NCI-H2196 treated with DMSO at 0.1 percent for 48 hours (cell line): ENCODE results near the gene ATF7.
"Not testable (repeated sequence)": the region's sequence is repeated elsewhere in the genome, so short reads cannot be mapped to it uniquely, and the experiment has no call there.

Experiments used
- DNase-seq: peaks from one replicate; lab custom pipeline; 2025; ENCODE audit not compliant: unreplicated experiment; lab: John Stamatoyannopoulos, UW

ATF7 gene

DNA sequence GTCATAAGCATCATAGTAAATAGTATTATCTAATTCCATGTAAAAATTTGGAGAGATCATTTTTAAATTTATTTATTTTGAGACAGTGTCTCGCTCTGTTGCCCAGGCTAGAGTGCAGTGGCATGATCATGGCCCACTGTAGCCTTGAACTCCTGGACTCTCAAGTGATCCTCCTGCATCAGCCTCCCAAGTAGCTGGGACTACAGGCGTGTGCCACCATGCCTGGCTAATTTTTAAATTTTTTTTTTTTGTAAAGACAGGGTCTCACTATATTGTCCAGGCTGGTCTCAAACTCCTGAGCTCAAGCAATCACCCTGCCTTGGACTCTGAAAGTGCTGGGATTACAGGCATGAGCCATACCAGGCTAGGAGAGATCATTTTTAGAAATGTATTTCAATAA is 27.2 kb downstream of the ATF7 start:
- DNase-seq = not testable (repeated sequence)

GRCh38 chr12:53596920-53597363 is 29.2 kb downstream of the ATF7 start:
- no peak for DNase-seq

DNA sequence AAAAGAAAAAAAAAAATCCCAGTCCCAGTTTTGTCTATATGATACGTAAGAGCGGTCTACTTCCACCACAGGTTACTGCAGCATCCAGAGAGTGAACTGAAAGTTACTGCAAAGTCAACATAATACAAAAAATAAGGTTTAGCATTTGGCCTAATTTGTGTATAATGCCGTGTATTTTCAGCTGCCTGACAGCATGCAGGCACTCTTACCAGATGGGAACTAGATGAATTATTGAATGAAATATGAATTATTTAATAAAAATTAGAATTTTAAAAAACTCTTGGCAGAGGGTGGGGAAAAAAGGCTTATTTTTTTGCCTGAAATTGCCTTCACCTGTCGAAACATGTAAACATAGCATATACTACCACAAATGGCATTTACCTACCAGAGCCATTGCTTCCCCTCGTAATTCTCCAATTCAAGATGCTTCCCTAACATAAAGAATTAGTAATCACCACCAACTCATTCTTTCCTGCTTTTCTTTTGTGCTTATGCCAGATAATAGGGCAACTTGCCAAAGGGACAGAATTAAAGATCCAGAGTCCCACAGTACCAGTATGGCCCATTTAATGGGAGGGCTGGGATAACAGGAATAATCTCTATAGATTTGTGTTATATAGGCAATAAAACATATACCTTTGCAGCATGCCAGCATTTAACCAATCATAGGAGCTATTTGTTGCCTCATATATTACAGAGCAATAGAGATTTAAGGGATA is 31.1 kb downstream of the ATF7 start:
- DNase-seq = no peak

- no peak for DNase-seq
Measured at GRCh38 chr12:53593707-53594106, 32.5 kb downstream of the ATF7 start.

DNA sequence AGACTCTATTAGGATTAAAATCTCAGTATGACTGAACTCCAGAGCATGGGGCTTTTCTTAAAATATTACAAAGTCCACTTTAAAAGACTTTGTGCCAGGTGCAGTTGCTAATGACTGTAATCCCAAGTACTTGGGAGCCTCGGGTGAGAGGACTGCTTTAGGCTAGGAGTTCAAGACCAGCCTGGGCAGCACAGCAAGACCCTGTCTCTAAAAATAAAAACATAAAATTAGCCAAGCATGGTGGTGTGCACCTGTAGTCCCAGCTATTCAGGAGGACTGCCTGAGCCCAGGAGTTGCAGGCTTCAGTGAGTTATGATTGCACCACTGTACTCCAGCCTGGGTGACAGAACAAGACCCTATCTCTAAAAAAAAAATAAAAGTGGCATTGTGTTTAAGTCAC is 33.2 kb downstream of the ATF7 start:
- DNase-seq = no peak

DNA sequence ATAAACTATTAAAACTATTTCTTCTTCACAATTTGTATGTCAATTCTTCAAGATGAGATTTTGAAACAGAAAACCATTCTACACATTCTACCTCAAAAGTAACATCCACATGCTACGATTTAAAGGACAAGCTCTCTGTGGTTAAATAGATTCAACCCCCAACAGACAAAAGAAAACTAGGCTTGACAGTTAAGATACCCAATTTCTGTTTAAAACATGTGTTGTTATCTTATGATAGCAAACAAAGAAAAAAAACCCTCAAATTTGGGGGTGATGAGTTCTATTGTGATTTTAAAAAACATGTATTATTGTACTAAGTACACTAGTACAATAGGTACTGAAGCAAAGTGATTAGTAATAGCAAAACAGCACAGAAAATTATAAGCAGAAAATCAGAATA is 33.8 kb downstream of the ATF7 start:
- no peak for DNase-seq

DNA sequence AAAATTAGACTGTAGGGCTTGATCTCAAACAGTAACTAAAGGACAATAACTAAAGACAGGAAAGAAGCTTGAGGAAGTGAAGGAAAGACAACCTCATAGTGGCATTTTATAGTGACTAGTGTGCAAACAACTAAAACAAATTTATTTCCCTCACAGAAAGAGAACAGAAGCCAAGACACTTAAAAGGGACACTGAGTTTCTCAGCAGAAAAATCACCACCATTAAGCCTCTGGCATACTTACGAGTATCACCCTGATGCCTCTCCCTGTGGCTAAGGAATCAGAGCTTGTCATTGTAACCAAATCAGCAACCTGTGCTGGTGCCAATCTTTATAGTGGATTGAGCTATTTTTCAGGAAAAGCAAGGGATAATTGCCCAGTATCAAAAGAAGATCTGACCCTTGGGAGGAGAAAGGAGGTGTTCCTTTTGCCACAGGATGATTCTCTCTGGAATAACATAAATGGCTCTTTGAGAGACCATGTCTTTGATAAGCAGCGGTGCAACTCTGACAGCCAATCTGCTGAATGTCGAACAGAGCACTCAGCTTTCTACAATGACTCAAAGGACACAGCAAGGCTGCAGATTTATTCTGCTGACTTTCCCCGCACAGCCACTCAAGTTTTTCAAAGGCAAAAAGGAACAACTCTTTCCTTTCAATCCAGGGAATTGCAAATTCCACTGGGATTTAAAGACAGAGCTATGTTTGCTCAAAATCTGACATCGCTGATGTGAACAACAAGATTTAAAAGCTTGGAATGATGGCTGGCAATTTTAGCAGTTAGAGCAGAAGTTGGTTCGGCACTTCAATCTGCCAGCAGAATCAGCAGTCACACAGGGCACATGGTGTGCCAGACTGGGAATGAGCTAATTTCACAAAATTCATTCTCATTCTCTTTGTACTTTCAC is 34.6 kb downstream of the ATF7 start:
- no peak for DNase-seq

DNA sequence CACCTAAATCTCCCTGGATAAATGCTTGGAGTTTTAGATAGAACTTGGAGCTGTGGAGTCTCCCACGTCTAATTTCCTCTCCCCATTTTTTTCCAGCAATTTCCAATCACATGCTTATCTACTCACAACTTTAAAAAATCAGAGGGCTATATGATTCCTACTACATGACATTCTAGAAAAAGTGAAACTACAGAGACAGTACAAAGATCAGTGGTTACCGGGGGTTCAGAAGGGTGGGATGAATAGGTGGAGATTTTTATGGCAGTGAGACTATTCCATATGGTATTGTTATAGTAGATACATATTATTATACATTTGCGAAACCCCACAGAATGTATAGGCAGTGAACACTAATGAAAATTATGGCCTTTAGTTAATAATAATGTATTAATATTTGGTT is 35.5 kb downstream of the ATF7 start:
- DNase-seq = no peak

- DNase-seq = no peak
Measured at GRCh38 chr12:53589915-53590314, 36.3 kb downstream of the ATF7 start.

DNA sequence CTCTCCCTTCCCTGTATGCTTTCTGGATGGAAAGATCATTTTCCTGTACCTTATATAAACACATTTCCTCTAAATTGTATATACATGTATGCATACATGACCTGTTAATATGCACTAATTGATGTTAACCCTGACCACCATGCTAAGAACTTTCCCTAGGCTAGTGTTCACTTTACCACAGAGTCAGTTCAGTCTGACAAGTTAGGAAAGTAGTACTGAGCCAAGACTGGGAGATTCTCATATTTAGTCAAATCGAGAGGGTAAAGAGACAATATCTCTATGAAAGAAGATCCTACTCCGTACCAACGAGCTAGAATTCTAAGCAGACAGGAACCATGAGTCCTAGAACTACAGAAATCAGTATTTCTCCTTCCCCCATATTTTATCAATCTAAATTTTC is 36.8 kb downstream of the ATF7 start:
- DNase-seq = no peak

- DNase-seq = no peak
Measured at GRCh38 chr12:53588123-53588522, 38.1 kb downstream of the ATF7 start.

DNA sequence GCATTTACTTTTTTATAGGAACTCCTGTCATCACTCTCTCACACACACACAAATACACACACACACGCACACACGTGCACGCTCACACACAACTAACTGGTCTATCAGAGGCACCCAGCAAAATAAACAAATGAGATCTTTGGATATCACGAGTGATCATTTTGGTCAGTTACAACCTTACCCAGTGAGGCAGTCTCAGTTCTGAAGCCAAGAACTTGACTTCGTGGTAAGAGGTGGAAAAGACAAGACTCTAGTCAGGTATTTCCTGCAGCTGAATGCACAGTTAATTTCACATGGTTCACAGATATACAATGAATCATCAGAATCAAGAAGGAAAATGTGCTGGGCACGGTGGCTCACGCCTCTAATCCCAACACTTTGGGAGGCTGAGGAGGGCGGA is 39.4 kb downstream of the ATF7 start:
- no peak for DNase-seq

- no peak for DNase-seq
Measured at GRCh38 chr12:53585448-53586125, 40.6 kb downstream of the ATF7 start.

GRCh38 chr12:53579545-53579955 is 46.6 kb downstream of the ATF7 start:
- DNase-seq = no peak

DNA sequence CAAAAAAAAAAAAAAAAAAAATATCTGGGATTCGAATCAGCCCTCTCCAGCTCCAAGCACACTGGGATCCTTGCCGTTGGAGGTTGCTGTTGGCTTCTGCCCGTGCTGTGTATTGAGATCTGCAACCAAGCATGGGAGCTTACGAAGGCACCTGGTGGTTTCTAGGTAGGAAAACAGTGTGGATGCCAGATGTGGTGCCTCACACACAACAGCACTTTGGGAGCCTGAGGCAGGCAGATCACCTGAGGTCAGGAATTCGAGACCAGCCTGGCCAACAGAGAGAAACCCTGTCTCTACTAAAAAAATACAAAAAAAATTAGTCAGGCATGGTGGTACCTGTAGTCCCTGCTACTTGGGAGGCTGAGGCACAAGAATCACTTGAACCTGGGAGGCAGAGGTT is 47.4 kb downstream of the ATF7 start:
- no peak for DNase-seq

DNA sequence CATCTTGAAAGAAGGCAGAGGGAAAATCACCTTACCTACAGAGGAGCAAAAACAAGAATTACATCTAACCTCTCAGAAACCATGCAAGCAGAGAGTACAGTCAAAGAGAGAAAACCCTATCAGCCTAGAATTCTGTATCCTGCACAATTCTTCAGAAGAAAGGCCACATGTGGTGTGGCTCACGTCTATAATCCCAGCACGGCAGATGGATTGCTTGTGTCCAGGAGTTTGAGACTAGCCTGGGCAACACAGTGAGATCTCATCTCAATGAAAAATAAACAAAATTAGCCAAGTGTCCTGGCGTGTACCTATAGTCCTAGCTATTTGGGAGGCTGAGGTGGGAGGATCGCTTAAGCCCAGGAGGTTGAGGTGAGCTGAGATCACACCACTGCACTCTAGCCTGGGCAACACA is 48.2 kb downstream of the ATF7 start:
- no peak for DNase-seq

DNA sequence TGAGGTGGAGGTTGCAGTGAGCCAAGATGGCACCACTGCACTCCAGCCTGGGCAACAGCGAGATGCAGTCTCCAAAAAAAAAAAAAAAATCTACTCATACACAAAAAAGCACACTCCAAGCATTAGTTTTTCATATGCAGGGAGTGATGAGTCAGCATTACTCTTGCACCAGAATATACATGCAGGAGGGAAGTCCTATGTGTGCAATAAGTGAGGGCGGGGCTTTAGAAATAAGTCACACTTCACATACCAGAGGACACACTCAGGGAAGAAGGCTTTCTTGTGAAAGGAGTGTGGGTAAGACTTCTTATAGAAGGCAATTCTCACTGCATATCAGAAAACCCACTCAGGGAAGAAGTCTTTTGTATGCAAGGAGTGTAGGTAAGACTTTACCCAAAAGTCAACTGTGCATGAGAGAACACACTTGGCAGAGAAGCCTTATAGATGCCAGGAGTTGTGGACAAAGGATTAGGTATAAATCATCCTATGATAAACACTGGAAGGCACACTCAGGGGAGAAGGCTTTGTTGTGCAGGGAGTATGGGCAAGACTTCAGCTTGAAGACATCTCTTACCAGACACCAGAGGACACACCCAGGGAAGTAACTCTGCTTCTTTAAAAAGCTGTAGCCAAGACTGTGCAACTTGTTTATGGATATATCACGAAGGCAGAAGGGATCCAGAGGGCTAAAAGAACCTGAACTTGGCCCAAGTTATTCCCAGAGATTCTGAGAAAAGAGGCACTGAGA is 50.5 kb downstream of the ATF7 start:
- no peak for DNase-seq

- DNase-seq = no peak
Measured at GRCh38 chr12:53572134-53572758, 53.9 kb downstream of the ATF7 start.

GRCh38 chr12:53571295-53571694 is 54.9 kb downstream of the ATF7 start:
- DNase-seq = no peak

- no peak for DNase-seq
Measured at GRCh38 chr12:53568809-53569557, 57.2 kb downstream of the ATF7 start.
